Esophagus muscularis mucosa (tissue), 4 donors: ENCODE measurements around the gene DRAP1. TPM values are rescaled to one million over a fixed set of nuclear protein-coding genes. Genes with fewer than 3 reads are reported as not detected.
A peak's percentile ranks its signal among the peaks of the same experiment; 100 is the strongest.

Source experiments
- DNase-seq: peaks from one replicate; pipeline ENCODE4 v3.0.0-alpha.2; 2017; ENCODE audit errors: extremely low spot score
- H3K27ac ChIP-seq, 4 donors: fragments of 200-600 bp; sonication (generic); replicated peaks in 1 of 4; 1 replicate in 3 of 4; 2 replicates in 1 of 4; pipeline ENCODE4 v1.5.1; 2016 to 2019; ENCODE audit warnings: mild to moderate bottlenecking in 1 of 4
- H3K27me3 ChIP-seq, 4 donors: fragments of 200-600 bp; sonication (generic); one replicate each; pipeline versions ENCODE4 v1.5.1 to v1.6.0; 2016 to 2019
- H3K36me3 ChIP-seq, 4 donors: fragments of 200-600 bp; sonication (generic); one replicate each; pipeline ENCODE4 v1.5.1; 2016 to 2019
- H3K4me1 ChIP-seq, 4 donors: fragments of 200-600 bp; sonication (generic); one replicate each; pipeline ENCODE4 v1.5.1; 2016 to 2019
- H3K4me3 ChIP-seq, 4 donors: fragments of 200-600 bp; sonication (generic); 1 replicate in 2 of 4; 2 replicates in 2 of 4; pipeline ENCODE4 v1.5.1; 2016 to 2019; ENCODE audit warnings: mild to moderate bottlenecking in 4 of 4, moderate library complexity in 1 of 4
- H3K9me3 ChIP-seq, 4 donors: fragments of 200-600 bp; sonication (generic); 1 replicate in 3 of 4; 2 replicates in 1 of 4; pipeline ENCODE4 v1.5.1; 2016 to 2019
- EP300 ChIP-seq: sonication (generic); formaldehyde crosslinking; IDR thresholded peaks from one replicate; pipeline ENCODE4 v1.6.1; 2017; ENCODE audit warnings: antibody characterized with exemption
- POLR2A ChIP-seq: fragments of 450-650 bp; IDR thresholded peaks from one replicate; pipeline ENCODE4 v1.6.1; 2017; ENCODE audit warnings: antibody characterized with exemption, moderate library complexity, mild to moderate bottlenecking, low read depth
- POLR2AphosphoS5 ChIP-seq, 2 donors: sonication (generic); formaldehyde crosslinking; IDR thresholded peaks; one replicate each; pipeline ENCODE4 v1.6.1; 2017; ENCODE audit warnings: antibody characterized with exemption in 2 of 2
- WGBS: methylation state at CpG from one replicate; pipeline ENCODE4 v1.1.5; 2018; 5-methylcytosine and 5-hydroxymethylcytosine counted together
- intact Hi-C: fragments of 100-400 bp; cut with DNase I; formaldehyde crosslinking; loops from one replicate; pipeline ENCODE4 v1.15.1; 2023
- total RNA-seq, 4 donors: library from RNA; depleted of rRNA; stranded (reverse); fragments of >200 nt; gene quantifications; one replicate each; pipeline versions ENCODE4 v1.1.0 to v1.2.1, GENCODE V29; 2016
- TF ChIP-seq, protein P1 (sequence below), 3 experiments: fragments of 200-600 bp in 2 of 3; fragments of 450-650 bp in 1 of 3; sonication (generic) in 2 of 3; IDR thresholded peaks; one replicate each; pipeline ENCODE4 v1.5.1; 2017 to 2019; ENCODE audit warnings: antibody characterized with exemption in 3 of 3, mild to moderate bottlenecking in 2 of 3, moderate library complexity in 1 of 3

Gene DRAP1
- total RNA-seq, 4 donors from 2014 or later: 78.4 to 122 (median 101) TPM

DNA sequence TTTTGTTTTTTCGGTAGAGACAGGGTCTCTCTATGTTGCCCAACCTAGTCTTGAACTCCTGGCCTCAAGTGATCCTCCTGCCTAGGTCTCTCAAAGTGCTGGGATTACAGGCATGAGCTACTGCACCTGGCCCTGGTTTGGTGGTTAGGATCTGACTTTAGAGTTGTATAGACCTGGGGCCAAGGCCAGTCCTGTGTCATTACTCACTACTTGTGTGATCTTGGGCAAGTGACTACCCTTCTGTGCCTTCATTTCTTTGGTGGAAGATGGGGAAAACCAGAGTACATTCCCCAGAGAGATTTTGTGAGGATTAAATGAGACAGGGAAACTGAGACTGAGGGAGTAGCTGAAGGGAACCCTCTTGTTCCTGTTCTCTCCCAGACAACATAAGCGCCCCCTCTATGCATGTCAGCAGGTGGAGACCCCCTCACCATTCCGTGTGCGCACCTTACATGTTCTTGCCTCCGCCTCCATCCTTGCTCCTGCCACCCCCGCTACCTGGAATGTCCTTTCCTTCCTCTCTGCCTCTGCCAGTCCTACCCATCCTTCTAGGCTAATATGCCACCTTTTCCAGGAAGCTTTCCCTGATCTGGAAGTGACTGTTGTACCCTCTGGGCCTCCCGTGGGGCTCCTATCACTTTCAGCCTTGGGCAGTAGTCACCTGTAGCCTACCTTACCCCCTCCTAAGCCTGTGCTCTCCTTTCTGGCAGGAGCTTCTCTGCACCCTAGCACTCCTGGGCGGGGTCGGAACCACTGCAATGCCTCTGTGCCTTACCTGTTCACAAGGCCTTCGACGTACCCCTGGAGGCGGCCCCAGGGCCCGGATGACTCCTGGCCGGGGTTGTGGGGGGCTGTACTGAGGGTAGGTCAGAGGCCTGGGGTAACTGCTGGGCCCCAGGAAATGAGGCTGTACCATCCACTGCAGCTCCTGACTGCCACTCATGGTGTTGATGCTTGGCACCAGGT lies 22.9 kb upstream of the DRAP1 start:
- no peak for DNase-seq
- intact Hi-C loops: no loop called here
- 92% methylated on average over 14 of the region's 14 CpGs for WGBS

DNA sequence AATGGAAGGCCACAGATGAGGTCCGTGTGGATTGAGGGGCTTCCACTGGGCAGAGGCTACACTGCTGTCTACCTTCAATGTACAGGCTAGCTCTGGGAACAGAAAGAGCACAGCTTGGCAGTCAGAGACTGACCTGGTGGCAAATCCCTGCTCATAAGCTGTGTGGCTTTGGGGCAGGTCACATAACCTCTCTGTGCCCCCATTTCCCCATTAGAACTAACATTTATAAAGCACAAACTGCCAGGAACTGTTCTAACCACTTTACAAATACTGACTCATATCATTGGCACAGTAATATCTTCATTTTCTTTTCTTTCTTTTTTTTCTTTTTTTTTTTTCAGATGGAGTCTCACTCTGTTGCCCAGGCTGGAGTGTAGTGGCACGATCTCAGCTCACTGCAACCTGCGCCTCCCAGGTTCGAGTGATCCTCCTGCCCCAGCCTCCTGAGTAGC lies 22.2 kb upstream of the DRAP1 start:
- Histone ChIP-seq H3K4me3 (no peak overlapping the region), H3K4me1 (peaks cover 41 to 50% (median 44%) of the 10 kb centered on the region in 4 donors), H3K27ac (no peak overlapping the region), H3K9me3 (no peaks in the 10 kb centered on the region), H3K27me3 (peaks cover 0 to 11% (median 0%) of the 10 kb centered on the region in 4 donors), H3K36me3 (no peaks in the 10 kb centered on the region)
- TF ChIP-seq POLR2A (no peak), POLR2AphosphoS5 (IDR thresholded peaks at IDR 0.05) (no peak), EP300 (no peak)
- TF ChIP-seq, protein P1, sequence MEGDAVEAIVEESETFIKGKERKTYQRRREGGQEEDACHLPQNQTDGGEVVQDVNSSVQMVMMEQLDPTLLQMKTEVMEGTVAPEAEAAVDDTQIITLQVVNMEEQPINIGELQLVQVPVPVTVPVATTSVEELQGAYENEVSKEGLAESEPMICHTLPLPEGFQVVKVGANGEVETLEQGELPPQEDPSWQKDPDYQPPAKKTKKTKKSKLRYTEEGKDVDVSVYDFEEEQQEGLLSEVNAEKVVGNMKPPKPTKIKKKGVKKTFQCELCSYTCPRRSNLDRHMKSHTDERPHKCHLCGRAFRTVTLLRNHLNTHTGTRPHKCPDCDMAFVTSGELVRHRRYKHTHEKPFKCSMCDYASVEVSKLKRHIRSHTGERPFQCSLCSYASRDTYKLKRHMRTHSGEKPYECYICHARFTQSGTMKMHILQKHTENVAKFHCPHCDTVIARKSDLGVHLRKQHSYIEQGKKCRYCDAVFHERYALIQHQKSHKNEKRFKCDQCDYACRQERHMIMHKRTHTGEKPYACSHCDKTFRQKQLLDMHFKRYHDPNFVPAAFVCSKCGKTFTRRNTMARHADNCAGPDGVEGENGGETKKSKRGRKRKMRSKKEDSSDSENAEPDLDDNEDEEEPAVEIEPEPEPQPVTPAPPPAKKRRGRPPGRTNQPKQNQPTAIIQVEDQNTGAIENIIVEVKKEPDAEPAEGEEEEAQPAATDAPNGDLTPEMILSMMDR (IDR thresholded peaks at IDR 0.05): no peak
- WGBS: 95% methylated on average over 4 of the region's 4 CpGs
- no peak for DNase-seq
- intact Hi-C loops: no loop called here

More for the DNA sequence above, 22.9 kb upstream of the DRAP1 start:
- no peak overlapping the region for H3K27ac ChIP-seq
- H3K36me3 ChIP-seq: no peaks in the 10 kb centered on the region
- TF ChIP-seq, protein P1 (IDR thresholded peaks at IDR 0.05): no peak
- TF ChIP-seq EP300 (no peak), POLR2A (no peak), POLR2AphosphoS5 (IDR thresholded peaks at IDR 0.05) (no peak)
- H3K27me3 ChIP-seq: peaks cover 0 to 11% (median 0%) of the 10 kb centered on the region in 4 donors
- no peaks in the 10 kb centered on the region for H3K9me3 ChIP-seq
- peaks cover 46 to 58% (median 51%) of the 10 kb centered on the region in 4 donors for H3K4me1 ChIP-seq
- H3K4me3 ChIP-seq: no peak overlapping the region

DNA sequence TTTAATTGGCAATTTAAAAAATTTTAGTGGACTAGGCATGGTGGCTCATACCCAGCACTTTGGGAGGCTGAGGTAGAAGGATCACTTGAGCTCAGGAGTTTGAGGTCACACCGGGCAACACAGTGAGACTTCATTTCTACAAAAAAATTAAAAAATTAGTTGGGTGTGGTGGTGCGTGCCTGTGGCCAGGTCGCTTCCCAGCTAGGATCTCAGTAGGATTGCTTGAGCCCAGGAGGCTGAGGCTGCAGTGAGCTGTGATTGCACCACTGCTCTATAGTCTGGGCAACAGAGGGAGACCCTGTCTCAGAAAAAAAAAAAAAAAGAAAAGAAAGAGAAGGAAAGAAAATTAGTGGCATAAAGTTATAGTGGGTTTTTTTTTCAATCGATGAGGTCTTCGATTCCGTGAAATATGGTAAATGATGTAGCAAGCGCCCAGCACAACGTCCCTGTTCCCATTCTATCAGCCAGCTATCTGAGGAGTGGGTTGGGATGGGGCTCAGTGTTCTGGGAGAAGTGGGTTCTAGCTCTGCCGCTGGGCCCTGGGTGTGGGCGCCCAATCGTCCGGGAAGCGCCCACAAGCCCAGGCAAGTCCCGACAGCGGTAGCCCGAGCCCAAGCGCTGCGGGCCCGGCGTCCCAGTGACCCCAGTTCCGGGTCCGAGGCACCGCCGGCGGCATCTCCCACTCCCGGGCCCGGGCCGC lies 20.4 kb upstream of the DRAP1 start:
- H3K27ac ChIP-seq: peak overlapping the region in 3 of 4 donors; percentile 42 to 74 (median 56)
- DNase-seq: no peak
- WGBS: 34% methylated on average over 21 of the region's 28 CpGs
- peak overlapping the region; percentile 64 to 73 (median 68) for H3K4me3 ChIP-seq
- peaks cover 23 to 33% (median 27%) of the 10 kb centered on the region in 4 donors for H3K4me1 ChIP-seq
- H3K9me3 ChIP-seq: no peaks in the 10 kb centered on the region
- TF ChIP-seq POLR2A (no peak), POLR2AphosphoS5 (IDR thresholded peaks at IDR 0.05) (no peak), EP300 (no peak)
- TF ChIP-seq, protein P1 (IDR thresholded peaks at IDR 0.05): no peak
- peaks cover 0 to 11% (median 0%) of the 10 kb centered on the region in 4 donors for H3K27me3 ChIP-seq
- intact Hi-C loops: no loop called here
- H3K36me3 ChIP-seq: no peaks in the 10 kb centered on the region

DNA sequence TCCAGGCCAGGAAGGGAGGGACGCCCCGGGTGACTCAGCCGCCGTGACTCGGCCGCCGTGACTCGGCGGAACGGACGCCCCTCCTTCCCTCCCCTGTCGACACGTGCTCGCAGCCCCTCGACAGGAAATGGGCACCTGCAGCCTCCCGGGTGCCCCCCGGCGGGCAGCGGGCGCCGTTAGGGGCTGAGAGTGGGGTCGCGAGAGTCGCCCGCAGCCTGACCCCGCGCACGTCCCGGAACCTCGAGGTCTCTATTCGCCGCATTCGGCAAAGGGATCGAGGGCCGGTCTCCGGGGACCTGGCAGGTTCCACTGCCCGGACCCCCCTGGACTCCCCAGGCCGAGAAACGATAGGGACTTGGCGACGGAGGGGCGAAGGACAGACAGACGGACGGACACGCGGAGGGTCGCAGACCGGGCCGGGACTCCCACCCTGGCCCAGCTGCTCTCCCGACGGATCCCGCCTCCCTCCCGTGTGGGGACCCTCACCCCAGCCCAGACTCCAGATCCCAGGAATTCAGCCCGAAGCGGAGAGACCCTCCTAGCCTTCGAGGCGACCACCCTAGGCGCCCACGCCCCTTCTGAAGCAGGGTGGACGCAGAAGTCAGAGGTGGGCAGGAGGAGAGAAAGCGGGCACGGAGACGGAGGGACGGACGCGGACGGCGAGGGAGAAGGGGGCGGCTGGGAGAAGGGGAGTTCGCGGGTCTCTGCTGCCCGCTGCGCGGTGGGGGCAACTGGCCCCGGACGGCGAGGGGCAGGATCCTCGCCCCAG lies 19.7 kb upstream of the DRAP1 start:
- Histone ChIP-seq H3K4me3 (peak overlapping the region; percentile 64 to 73 (median 68)), H3K27ac (peak overlapping the region; percentile 56 to 80 (median 77))
- intact Hi-C loops: no loop called here

More for the DNA sequence above, 19.7 kb upstream of the DRAP1 start:
- no peak for DNase-seq
- H3K4me1 ChIP-seq: peaks cover 17 to 25% (median 23%) of the 10 kb centered on the region in 4 donors
- TF ChIP-seq POLR2AphosphoS5 (IDR thresholded peaks at IDR 0.05): peak; percentile 65 to 72
- TF ChIP-seq, protein P1 (IDR thresholded peaks at IDR 0.05): no peak
- peaks cover 0 to 11% (median 0%) of the 10 kb centered on the region in 4 donors for H3K27me3 ChIP-seq
- H3K9me3 ChIP-seq: no peaks in the 10 kb centered on the region
- no peaks in the 10 kb centered on the region for H3K36me3 ChIP-seq
- WGBS: 0% methylated on average over 2 of the region's 78 CpGs
